Measurements from ENCODE around the gene UAP1L1. TPM values are rescaled to one million over a fixed set of nuclear protein-coding genes. Genes with fewer than 3 reads are reported as not detected.

UAP1L1 gene
- total and polyA plus RNA-seq, 2 experiments from 2014 or later: 2.5 to 8.1 TPM

DNA sequence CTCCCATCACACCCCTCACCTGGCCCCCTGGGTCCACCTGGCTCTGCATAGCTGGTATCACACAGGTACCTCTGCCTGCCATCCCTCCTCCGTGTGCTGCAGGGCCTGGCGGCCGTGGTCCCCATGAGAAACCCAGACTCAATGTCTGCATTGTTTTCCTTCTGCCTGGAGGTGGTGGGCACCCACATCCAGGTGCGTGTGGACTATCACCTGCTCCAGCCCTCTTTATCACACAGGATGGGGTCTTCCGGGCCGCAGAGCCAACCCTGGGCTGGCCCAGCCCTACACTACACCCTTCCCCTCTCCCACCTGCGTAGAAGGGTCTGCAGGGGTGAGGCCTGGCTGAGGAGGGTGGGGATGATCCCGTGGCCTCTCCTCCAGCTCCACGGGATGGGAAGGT is 38.4 kb upstream of the UAP1L1 start:
- H3K36me3 ChIP-seq (ENCODE audit: insufficient read depth): no peaks in the 10 kb centered on the region
- no peak overlapping the region for H3K4me3 Mint-ChIP-seq
- no peaks in the 10 kb centered on the region; the same call in 1 of the 2 replicates for H4K20me1 ChIP-seq (replicated peaks; ENCODE audit: insufficient read depth)
- H3K27me3 ChIP-seq (ENCODE audit: insufficient read depth): no peaks in the 10 kb centered on the region
- no peak for ATAC-seq
- H3K79me2 ChIP-seq (replicated peaks; ENCODE audit: insufficient read depth): no peaks in the 10 kb centered on the region; the same call in 1 of the 2 replicates
- H3K9me2 ChIP-seq (ENCODE audit: insufficient read depth): no peaks in the 10 kb centered on the region
- H3F3A ChIP-seq (replicated peaks; ENCODE audit: low read depth): no peaks in the 10 kb centered on the region
- no peak for DNase-seq (ENCODE audit: low spot score)
- H3K27me3 Mint-ChIP-seq (ENCODE audit: insufficient read depth, low read depth, poor library complexity): peaks cover 4% of the 10 kb centered on the region
- no peak overlapping the region for H3K27ac Mint-ChIP-seq
- no peaks in the 10 kb centered on the region; the same call in 2 of the 3 replicates for H3K36me3 Mint-ChIP-seq (ENCODE audit: low read depth)
- H3K4me2 ChIP-seq: no peak overlapping the region
- no peak overlapping the region for H3K27ac ChIP-seq (ENCODE audit: low read depth)
- no peaks in the 10 kb centered on the region for H3K4me1 ChIP-seq (ENCODE audit: insufficient read depth)
- no peak overlapping the region for H2AFZ ChIP-seq
- H3K4me3 ChIP-seq: no peak overlapping the region
- H3K9me3 Mint-ChIP-seq: no peaks in the 10 kb centered on the region
- H3K4me1 Mint-ChIP-seq: no peaks in the 10 kb centered on the region
- TF ChIP-seq ZNF331 (CRISPR knock-in tag; IDR thresholded peaks at IDR 0.05; ENCODE audit: low read depth) (no peak), EZH2phosphoT487 (IDR thresholded peaks at IDR 0.05; ENCODE audit: unreplicated experiment) (no peak), ZNF114 (CRISPR knock-in tag; IDR thresholded peaks at IDR 0.05) (no peak), CREB1 (CRISPR knock-in tag; IDR thresholded peaks at IDR 0.05; ENCODE audit: low read depth) (no peak), POLR2AphosphoS5 (IDR thresholded peaks at IDR 0.05; ENCODE audit: low read depth) (no peak), STAT1 (IDR thresholded peaks at IDR 0.05; ENCODE audit: unreplicated experiment) (no peak)
- TF ChIP-seq, protein P1, sequence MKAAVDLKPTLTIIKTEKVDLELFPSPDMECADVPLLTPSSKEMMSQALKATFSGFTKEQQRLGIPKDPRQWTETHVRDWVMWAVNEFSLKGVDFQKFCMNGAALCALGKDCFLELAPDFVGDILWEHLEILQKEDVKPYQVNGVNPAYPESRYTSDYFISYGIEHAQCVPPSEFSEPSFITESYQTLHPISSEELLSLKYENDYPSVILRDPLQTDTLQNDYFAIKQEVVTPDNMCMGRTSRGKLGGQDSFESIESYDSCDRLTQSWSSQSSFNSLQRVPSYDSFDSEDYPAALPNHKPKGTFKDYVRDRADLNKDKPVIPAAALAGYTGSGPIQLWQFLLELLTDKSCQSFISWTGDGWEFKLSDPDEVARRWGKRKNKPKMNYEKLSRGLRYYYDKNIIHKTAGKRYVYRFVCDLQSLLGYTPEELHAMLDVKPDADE (IDR thresholded peaks at IDR 0.05): no peak
- TF ChIP-seq, protein P2, sequence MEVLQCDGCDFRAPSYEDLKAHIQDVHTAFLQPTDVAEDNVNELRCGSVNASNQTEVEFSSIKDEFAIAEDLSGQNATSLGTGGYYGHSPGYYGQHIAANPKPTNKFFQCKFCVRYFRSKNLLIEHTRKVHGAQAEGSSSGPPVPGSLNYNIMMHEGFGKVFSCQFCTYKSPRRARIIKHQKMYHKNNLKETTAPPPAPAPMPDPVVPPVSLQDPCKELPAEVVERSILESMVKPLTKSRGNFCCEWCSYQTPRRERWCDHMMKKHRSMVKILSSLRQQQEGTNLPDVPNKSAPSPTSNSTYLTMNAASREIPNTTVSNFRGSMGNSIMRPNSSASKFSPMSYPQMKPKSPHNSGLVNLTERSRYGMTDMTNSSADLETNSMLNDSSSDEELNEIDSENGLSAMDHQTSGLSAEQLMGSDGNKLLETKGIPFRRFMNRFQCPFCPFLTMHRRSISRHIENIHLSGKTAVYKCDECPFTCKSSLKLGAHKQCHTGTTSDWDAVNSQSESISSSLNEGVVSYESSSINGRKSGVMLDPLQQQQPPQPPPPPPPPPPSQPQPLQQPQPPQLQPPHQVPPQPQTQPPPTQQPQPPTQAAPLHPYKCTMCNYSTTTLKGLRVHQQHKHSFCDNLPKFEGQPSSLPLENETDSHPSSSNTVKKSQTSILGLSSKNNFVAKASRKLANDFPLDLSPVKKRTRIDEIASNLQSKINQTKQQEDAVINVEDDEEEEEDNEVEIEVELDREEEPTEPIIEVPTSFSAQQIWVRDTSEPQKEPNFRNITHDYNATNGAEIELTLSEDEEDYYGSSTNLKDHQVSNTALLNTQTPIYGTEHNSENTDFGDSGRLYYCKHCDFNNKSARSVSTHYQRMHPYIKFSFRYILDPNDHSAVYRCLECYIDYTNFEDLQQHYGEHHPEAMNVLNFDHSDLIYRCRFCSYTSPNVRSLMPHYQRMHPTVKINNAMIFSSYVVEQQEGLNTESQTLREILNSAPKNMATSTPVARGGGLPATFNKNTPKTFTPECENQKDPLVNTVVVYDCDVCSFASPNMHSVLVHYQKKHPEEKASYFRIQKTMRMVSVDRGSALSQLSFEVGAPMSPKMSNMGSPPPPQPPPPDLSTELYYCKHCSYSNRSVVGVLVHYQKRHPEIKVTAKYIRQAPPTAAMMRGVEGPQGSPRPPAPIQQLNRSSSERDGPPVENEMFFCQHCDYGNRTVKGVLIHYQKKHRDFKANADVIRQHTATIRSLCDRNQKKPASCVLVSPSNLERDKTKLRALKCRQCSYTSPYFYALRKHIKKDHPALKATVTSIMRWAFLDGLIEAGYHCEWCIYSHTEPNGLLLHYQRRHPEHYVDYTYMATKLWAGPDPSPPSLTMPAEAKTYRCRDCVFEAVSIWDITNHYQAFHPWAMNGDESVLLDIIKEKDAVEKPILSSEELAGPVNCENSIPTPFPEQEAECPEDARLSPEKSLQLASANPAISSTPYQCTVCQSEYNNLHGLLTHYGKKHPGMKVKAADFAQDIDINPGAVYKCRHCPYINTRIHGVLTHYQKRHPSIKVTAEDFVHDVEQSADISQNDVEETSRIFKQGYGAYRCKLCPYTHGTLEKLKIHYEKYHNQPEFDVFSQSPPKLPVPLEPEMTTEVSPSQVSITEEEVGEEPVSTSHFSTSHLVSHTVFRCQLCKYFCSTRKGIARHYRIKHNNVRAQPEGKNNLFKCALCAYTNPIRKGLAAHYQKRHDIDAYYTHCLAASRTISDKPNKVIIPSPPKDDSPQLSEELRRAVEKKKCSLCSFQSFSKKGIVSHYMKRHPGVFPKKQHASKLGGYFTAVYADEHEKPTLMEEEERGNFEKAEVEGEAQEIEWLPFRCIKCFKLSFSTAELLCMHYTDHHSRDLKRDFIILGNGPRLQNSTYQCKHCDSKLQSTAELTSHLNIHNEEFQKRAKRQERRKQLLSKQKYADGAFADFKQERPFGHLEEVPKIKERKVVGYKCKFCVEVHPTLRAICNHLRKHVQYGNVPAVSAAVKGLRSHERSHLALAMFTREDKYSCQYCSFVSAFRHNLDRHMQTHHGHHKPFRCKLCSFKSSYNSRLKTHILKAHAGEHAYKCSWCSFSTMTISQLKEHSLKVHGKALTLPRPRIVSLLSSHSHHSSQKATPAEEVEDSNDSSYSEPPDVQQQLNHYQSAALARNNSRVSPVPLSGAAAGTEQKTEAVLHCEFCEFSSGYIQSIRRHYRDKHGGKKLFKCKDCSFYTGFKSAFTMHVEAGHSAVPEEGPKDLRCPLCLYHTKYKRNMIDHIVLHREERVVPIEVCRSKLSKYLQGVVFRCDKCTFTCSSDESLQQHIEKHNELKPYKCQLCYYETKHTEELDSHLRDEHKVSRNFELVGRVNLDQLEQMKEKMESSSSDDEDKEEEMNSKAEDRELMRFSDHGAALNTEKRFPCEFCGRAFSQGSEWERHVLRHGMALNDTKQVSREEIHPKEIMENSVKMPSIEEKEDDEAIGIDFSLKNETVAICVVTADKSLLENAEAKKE (CRISPR knock-in tag; IDR thresholded peaks at IDR 0.05): no peak
- TF ChIP-seq, protein P3, sequence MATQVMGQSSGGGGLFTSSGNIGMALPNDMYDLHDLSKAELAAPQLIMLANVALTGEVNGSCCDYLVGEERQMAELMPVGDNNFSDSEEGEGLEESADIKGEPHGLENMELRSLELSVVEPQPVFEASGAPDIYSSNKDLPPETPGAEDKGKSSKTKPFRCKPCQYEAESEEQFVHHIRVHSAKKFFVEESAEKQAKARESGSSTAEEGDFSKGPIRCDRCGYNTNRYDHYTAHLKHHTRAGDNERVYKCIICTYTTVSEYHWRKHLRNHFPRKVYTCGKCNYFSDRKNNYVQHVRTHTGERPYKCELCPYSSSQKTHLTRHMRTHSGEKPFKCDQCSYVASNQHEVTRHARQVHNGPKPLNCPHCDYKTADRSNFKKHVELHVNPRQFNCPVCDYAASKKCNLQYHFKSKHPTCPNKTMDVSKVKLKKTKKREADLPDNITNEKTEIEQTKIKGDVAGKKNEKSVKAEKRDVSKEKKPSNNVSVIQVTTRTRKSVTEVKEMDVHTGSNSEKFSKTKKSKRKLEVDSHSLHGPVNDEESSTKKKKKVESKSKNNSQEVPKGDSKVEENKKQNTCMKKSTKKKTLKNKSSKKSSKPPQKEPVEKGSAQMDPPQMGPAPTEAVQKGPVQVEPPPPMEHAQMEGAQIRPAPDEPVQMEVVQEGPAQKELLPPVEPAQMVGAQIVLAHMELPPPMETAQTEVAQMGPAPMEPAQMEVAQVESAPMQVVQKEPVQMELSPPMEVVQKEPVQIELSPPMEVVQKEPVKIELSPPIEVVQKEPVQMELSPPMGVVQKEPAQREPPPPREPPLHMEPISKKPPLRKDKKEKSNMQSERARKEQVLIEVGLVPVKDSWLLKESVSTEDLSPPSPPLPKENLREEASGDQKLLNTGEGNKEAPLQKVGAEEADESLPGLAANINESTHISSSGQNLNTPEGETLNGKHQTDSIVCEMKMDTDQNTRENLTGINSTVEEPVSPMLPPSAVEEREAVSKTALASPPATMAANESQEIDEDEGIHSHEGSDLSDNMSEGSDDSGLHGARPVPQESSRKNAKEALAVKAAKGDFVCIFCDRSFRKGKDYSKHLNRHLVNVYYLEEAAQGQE (IDR thresholded peaks at IDR 0.05; ENCODE audit: unreplicated experiment): no peak

All from GM23338 (cell line).